Inferior parietal cortex (tissue), 1 donor: ENCODE measurements around the gene ZFYVE9.
"Not testable (repeated sequence)": the region's sequence is repeated elsewhere in the genome, so short reads cannot be mapped to it uniquely, and the experiment has no call there.

ENCODE experiments used
- DNase-seq: peaks from one replicate; pipeline ENCODE4 v3.0.0-alpha.2; 2016; ENCODE audit errors: extremely low spot score

ZFYVE9 gene

DNA sequence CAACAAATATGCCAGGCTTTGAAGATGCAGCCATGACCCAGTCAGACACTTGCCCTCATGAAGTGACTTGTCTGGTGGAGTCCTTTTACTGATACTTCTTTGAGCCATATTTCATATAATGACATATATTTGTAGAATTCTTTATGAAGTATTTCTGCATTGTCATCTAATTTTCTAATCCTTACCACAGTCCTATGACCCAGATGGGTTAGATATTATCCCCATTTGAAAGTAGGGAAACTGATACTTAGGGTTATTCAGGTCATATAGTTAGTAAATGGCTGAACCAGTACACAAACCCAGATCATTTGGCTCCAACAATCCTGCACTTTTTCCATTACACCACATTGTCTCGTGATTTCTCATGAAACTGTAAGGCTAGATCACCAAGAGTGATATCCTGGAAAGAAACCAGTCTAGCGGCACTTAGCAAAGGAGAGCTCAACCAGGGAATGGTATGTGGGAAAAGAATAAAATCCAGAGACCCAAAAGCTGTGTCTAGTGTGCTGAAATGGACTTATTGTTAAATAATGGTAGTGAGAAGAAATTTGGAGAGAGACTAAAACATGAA is 49.6 kb downstream of the ZFYVE9 start:
- no peak for DNase-seq

DNA sequence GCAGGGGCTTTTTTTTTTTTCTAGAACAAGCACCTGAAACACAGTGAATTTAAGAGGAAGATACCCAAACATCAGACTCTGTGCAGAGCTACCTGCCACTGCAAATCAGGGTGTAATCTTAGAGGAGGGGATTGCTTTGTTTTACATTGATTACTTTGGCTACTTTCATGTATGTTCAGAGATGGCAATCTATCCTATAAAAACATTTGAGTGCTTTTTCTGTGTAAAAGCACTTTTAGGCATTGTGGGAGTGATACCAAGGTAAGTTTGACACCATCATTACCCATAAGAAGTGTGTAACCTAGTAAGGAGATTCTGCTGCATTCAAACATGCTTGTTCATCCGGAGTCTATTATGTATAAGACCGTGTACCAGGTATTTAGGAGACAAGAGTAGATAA is 50.1 kb downstream of the ZFYVE9 start:
- no peak for DNase-seq

- DNase-seq: no peak
Measured at GRCh38 chr1:52192436-52192835, 50.5 kb downstream of the ZFYVE9 start.

DNA sequence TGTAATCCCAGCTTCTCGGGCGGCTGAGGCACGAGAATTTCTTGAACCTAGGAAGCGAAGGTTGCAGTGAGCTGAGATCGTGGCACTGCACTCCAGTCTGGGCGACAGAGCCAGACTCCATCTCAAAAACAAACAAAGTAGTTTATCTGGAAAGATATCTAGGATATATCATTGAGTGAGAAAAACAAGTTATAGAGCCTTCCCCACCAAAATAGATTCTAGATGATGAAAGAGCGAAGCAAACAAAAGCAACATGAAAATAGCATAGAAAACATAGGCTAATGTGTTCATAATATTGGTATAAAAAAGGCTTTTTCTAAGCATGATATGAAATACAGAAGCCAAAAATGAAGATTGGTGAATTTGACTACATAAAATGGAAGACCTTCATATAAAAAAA is 52.1 kb downstream of the ZFYVE9 start:
- DNase-seq: no peak

DNA sequence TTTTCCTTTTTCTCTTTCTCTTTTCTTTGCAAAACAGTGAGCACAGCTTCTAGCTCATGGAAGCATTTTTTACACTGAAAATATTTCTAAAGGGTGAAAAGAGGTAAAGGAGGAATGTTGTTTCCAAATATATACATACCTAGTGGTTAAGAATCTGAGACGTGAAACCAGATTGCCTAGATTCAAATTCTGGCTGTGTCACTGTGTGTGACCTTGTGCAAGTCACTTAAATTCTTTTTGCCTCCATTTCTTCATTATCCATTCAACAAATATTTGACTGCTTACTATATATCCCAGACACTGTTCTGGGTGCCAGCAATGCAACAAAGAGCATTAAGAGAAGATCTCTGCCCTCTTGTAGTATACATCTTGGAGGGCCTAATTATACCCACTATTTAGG is 53.3 kb downstream of the ZFYVE9 start:
- no peak for DNase-seq

DNA sequence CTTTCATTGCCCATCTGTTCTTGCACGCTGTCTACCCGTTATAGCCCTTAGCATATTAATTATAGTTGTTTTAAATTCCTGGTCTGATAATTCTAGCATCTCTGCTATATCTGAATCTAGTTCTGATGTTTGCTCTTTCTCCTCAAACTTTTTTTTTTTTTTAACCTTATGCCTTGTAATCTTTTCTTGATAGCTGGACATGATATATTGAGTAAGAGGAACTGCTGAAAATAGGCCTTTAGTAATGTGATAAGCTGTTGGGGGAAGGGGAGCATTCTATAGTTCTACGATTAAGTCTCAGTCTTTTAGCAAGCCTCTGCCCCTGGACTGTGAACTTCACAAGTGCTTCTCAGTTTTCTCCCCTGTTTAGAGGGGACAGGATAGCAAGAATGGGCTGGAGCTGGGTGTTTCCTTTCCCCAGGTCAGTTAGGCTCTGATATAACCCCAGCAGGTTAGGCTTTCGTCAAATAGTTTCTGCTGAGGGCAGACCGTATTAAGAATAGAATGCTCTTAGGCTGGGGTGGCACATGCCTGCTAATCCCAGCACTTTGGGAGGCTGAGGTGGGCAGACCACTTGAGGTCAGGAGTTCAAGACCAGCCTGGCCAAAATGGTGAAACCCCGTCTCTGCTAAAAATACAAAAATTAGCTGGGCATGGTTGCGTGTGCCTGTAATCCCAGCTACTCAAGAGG is 62.2 kb downstream of the ZFYVE9 start:
- DNase-seq: no peak

DNA sequence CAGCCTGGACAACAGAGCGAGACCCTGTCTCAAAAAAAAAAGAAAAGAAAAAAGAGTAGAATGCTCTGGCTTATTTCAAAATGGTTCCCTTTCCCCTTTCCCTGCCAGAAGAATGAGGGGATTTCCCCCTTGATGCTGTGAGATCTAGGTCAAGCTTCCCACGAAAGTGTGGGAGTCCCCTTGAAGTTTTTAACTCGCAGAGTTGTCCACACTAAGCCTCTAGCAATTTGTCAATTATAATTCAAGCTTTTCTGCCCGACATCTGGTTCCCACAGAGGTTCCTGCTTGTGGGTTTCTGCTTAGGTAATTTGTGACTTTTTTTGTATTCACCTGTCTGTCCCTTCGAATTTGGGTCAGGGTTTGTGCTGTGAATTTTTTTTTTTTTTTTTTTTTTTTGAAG is 62.8 kb downstream of the ZFYVE9 start:
- no peak for DNase-seq

DNA sequence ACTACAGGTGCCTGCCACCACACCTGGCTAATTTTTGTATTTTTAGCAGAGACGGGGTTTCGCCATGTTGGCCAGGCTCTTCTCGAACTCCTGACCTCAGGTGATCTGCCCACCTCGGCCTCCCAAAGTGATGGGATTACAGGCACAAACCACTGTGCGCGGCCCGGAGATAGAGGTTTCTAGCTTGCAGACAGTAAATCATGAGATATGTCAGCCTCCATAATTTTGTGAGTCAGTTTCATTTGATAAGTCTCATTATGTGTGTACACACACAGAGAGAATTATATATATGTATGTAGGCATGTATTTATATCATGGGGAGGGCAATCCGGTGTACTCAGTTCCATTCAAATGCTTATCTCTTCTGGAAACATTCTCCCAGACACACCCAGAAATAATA is 64.8 kb downstream of the ZFYVE9 start:
- DNase-seq: not testable (repeated sequence)

DNA sequence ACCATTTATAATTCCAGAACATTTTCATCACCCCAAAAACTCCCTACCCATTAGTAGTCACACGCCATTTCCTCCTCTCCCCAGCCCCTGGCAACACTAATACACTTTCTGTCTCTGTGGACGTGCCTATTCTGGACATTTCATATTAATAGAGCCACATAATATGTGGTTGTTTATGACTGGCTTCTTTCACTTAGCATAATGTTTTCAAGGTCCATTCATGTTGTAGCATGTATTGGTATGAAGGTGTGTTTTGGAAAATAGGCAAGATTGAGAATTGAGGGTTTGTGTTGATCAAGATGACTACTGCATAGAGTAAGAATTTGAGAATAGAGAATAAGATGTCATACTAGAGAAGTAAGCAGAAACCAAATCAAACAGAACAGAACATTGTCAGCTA is 67.5 kb downstream of the ZFYVE9 start:
- DNase-seq: no peak

DNA sequence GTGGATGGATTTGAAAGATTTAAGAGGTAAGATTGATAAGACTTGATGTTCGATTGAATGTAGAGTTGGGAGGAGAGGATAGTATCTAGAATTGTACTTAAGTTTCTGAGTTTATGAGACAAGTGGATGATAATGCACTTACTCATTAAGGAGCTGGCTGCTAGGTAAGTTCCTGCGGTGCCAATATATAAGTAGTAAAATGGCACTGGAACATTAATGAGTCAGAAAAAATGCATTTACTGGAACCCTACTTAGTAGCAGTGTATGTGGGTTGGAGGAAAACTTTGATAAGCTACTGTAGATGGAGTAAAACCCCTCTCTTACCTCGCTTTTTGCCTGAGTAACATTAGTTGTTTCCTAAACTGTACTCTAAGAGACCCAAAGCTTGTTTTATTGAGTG is 68.2 kb downstream of the ZFYVE9 start:
- DNase-seq: no peak

GRCh38 chr1:52216907-52217458 is 75.1 kb downstream of the ZFYVE9 start:
- no peak for DNase-seq

GRCh38 chr1:52225174-52225573 is 83.3 kb downstream of the ZFYVE9 start:
- DNase-seq: no peak

DNA sequence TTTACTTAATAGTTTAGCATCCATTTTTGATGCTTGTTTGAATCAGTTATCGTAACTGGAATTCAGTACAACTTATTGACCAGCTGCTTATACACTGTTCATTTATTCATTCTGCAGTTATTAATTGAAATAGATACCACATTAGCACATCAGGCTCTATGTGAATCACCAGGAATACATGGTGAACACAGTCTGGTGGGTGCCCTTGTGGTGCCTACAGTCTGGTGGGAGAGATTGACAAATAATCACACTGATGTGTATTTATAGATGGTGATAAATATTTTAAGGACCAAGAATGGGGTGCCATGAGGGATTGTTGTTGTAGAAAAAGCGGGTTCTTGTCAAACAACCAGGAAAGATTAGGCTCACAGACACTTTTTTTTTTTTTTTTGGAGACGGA is 87.6 kb downstream of the ZFYVE9 start:
- DNase-seq: no peak

GRCh38 chr1:52233463-52233862 is 91.6 kb downstream of the ZFYVE9 start:
- no peak for DNase-seq

DNA sequence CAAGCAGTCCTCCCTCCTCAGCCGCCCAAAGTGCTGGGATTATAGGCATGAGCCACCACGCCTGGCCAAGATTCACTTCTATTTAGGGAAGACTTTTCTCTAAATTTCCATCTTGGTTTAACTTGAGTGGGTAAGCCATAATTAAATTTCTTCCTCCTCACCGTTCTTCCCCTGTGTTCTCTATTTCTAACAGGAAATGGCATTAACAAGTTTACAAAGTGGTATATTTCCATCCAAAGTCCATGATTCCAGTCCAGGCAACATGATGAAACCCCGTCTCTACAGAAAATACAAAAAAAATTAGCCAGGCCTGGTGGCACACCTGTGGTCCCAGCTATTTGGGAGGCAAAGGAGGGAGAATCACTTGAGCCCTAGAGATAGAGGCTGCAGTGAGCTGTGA is 92.1 kb downstream of the ZFYVE9 start:
- DNase-seq: no peak

DNA sequence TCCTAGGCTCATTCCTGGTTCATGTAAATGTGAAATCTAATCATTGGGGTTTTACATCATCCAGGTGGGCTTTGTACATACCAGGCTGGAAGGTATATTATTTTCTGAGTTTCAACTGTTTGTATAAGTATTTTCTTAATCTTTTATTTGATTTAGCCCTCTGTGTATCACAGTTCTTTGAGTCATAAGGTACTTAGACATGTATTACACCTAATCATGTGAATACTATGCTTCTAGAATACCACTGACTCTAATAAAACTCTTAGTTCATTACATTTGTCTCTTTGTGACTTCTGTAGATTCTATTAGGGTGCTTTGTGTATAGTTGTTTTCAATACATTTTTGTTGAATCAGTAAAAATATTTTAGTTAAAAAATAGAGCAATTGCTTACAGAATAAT is 92.8 kb downstream of the ZFYVE9 start:
- DNase-seq: no peak

GRCh38 chr1:52235646-52236045 is 93.8 kb downstream of the ZFYVE9 start:
- no peak for DNase-seq

DNA sequence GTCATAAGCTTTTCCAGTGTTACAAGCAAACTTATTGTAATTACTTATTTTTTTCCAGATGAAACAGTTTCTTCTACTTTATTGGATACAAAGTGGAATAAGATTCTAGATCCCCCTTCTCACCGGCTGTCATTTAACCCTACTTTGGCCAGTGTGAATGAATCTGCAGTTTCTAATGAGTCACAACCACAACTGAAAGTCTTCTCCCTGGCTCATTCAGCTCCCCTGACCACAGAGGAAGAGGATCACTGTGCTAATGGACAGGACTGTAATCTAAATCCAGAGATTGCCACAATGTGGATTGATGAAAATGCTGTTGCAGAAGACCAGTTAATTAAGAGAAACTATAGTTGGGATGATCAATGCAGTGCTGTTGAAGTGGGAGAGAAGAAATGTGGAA is 95.5 kb downstream of the ZFYVE9 start:
- DNase-seq: no peak

GRCh38 chr1:52238474-52238873 is 96.6 kb downstream of the ZFYVE9 start:
- DNase-seq: no peak

GRCh38 chr1:52238887-52239707 is 97.2 kb downstream of the ZFYVE9 start:
- DNase-seq: no peak

GRCh38 chr1:52239708-52240001 is 97.8 kb downstream of the ZFYVE9 start:
- DNase-seq: no peak

DNA sequence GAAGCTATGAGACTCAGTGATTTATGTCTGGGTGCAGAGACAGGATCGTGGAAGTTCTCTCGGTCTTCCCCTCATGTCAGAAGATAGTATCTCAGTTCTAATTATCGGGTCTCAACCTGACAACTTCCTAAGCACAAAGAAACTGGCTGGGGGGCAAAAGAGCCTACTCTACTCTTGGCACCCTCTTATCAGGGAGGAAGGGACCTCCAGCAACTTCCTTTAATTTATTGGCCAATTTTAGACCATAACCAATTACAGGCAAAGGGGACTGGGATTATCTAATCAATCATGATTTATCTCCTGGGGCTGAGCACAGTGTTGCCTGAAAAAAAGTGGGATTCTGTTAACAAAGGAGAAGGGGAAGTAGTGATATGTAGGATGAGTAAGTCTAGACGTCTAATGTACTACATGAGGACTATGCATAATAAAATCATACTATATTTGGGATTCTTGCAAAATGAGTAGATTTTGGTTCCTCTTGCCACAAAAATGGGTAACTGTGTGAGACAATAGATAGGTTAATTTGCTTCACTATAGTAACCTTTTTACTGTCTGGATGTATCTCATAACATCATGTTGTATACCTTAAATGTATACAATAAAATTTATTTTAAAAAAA is 98.8 kb downstream of the ZFYVE9 start:
- DNase-seq: no peak
